Measurements from ENCODE around the gene PRTFDC1. TPM values are rescaled to one million over a fixed set of nuclear protein-coding genes. Genes with fewer than 3 reads are reported as not detected.

Gene PRTFDC1
- total RNA-seq, 1 experiment from 2014 or later = 48.6 TPM

DNA sequence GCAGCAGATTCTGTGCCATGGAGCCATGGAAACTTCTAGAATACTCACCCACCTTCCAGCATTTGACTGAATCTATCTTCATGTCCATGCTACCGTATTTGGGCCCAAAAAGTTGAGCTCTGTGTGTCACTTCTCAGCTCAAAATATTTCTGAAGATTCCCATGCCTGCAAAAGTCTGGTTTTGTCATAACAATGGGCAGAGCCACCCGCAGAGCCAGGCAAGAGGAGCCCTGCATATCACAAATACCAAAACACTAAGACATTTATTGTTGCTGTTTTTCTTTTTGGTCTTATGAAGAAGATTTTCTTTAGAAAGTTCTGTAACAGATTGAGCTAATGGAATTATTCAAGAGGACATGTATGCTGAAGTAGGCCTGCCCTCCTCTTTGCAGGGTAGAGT lies 68.1 kb downstream of the PRTFDC1 start:
- DNase-seq (ENCODE audit: low read depth in 1 of 2, low spot score in 2 of 2) = peak; percentile 63 to 65
- H3K36me3 ChIP-seq = no peaks in the 10 kb centered on the region
- H3K4me1 ChIP-seq (replicated peaks) = peaks cover 45% of the 10 kb centered on the region
- peak overlapping the region; percentile 90 for H3K27ac ChIP-seq
- no peak overlapping the region for H3K4me3 ChIP-seq
- H3K9me3 ChIP-seq (replicated peaks) = no peaks in the 10 kb centered on the region
- no peaks in the 10 kb centered on the region for H3K27me3 ChIP-seq (replicated peaks)

GRCh38 chr10:24883176-24883575 lies 69.2 kb downstream of the PRTFDC1 start:
- Histone ChIP-seq H3K36me3 (no peaks in the 10 kb centered on the region), H3K27ac (peak overlapping the region; percentile 90), H3K4me1 (replicated peaks) (peaks cover 49% of the 10 kb centered on the region), H3K9me3 (replicated peaks) (no peaks in the 10 kb centered on the region), H3K27me3 (replicated peaks) (no peaks in the 10 kb centered on the region), H3K4me3 (no peak overlapping the region)
- no peak for DNase-seq (ENCODE audit: low read depth in 1 of 2, low spot score in 2 of 2)

- Histone ChIP-seq H3K27ac (peak overlapping the region; percentile 41), H3K4me3 (no peak overlapping the region)
- DNase-seq (ENCODE audit: low read depth in 1 of 2, low spot score in 2 of 2) = no peak
These were observed 70.2 kb downstream of the PRTFDC1 start for GRCh38 chr10:24882047-24882698.

GRCh38 chr10:24879861-24880260 lies 72.5 kb downstream of the PRTFDC1 start:
- no peak for DNase-seq (ENCODE audit: low read depth in 1 of 2, low spot score in 2 of 2)
- Histone ChIP-seq H3K36me3 (0 out of 2 replicates have a peak, but pooled peaks cover 2% of the 10 kb centered on the region), H3K4me1 (replicated peaks) (peaks cover 33% of the 10 kb centered on the region), H3K9me3 (replicated peaks) (0 out of 2 replicates have a peak, but pooled peaks cover under 1% of the 10 kb centered on the region), H3K27ac (no peak overlapping the region), H3K4me3 (no peak overlapping the region), H3K27me3 (replicated peaks) (no peaks in the 10 kb centered on the region)

More at GRCh38 chr10:24882047-24882698, 70.2 kb downstream of the PRTFDC1 start:
- Histone ChIP-seq H3K9me3 (replicated peaks) (no peaks in the 10 kb centered on the region), H3K4me1 (replicated peaks) (peaks cover 49% of the 10 kb centered on the region), H3K27me3 (replicated peaks) (no peaks in the 10 kb centered on the region), H3K36me3 (no peaks in the 10 kb centered on the region)

- Histone ChIP-seq H3K4me3 (no peak overlapping the region), H3K4me1 (replicated peaks) (peaks cover 39% of the 10 kb centered on the region), H3K36me3 (0 out of 2 replicates have a peak, but pooled peaks cover 4% of the 10 kb centered on the region), H3K9me3 (replicated peaks) (0 out of 2 replicates have a peak, but pooled peaks cover 2% of the 10 kb centered on the region), H3K27ac (peak overlapping the region; percentile 84; the same call in 1 of the 2 replicates), H3K27me3 (replicated peaks) (no peaks in the 10 kb centered on the region)
- DNase-seq (ENCODE audit: low read depth in 1 of 2, low spot score in 2 of 2) = no peak
These were observed 78.3 kb downstream of the PRTFDC1 start for GRCh38 chr10:24874133-24874532.

DNA sequence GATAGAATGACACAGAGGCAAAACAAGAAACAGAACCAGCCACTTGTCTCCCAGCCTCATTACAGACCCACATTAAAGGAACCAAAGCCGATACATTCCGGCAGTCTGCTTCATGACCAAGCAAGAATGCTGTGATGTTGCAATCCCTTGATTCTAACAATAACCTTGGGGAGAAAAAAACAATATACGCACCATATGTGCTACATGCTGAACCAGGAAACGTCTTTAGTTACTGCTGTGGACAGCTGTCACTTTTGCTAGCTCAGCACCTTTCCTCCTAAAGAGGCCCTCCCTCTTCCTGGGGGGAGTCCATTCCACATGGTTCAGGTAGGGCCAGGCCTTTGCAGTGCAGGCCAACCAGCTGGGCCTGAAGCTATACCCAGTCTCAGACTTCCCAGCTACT lies 79.1 kb downstream of the PRTFDC1 start:
- Histone ChIP-seq H3K27ac (peak overlapping the region; percentile 84), H3K4me3 (no peak overlapping the region), H3K4me1 (replicated peaks) (peaks cover 35% of the 10 kb centered on the region), H3K9me3 (replicated peaks) (0 out of 2 replicates have a peak, but pooled peaks cover 2% of the 10 kb centered on the region), H3K36me3 (0 out of 2 replicates have a peak, but pooled peaks cover 4% of the 10 kb centered on the region), H3K27me3 (replicated peaks) (no peaks in the 10 kb centered on the region)
- peak; percentile 82 to 95 for DNase-seq (ENCODE audit: low read depth in 1 of 2, low spot score in 2 of 2)

GRCh38 chr10:24872790-24873182 lies 79.6 kb downstream of the PRTFDC1 start:
- peak overlapping the region; percentile 84 for H3K27ac ChIP-seq
- H3K9me3 ChIP-seq (replicated peaks) = 0 out of 2 replicates have a peak, but pooled peaks cover 2% of the 10 kb centered on the region
- H3K27me3 ChIP-seq (replicated peaks) = no peaks in the 10 kb centered on the region
- peaks cover 34% of the 10 kb centered on the region for H3K4me1 ChIP-seq (replicated peaks)
- H3K4me3 ChIP-seq = no peak overlapping the region
- DNase-seq (ENCODE audit: low read depth in 1 of 2, low spot score in 2 of 2) = peak in 1 of 2 experiments; percentile 69
- 0 out of 2 replicates have a peak, but pooled peaks cover 4% of the 10 kb centered on the region for H3K36me3 ChIP-seq

DNA sequence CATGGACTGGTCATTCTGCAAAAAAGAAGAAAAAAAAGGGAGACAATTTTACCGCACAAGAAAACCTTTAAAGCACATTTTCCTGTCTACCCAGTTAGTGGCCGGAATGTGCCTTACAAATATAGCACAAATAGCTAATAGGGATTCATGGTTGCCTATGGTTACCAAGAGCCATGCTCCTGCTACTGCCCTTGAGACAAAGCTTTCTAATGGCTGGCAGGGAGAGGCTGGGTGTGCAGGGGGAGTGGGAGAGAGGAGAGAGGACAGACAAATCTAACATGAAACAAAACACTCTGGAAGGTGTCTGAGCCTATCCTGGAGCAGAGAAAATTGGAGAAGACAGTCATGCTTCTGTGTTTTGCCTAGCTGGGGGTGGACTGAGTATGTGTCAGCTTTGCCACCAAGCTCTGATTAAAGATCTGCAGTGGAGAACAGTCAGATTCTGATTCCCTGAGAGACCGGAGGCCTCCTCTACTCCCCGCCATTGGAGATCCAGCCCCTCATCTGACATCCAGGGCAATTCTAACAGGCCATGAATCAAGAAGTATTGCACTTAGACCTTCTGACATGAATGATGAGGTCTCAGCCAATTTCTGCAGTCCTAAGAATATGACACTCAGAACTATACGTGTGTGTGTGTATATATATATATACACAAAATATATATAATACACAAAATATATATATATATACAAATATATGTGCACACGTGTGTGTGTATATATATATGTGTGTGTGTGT lies 80.2 kb downstream of the PRTFDC1 start:
- H3K36me3 ChIP-seq = 0 out of 2 replicates have a peak, but pooled peaks cover 4% of the 10 kb centered on the region
- H3K27ac ChIP-seq = peak overlapping the region; percentile 84
- H3K4me3 ChIP-seq = no peak overlapping the region
- H3K4me1 ChIP-seq (replicated peaks) = peaks cover 40% of the 10 kb centered on the region
- H3K27me3 ChIP-seq (replicated peaks) = no peaks in the 10 kb centered on the region
- 0 out of 2 replicates have a peak, but pooled peaks cover 2% of the 10 kb centered on the region for H3K9me3 ChIP-seq (replicated peaks)
- no peak for DNase-seq (ENCODE audit: low read depth in 1 of 2, low spot score in 2 of 2)

GRCh38 chr10:24871011-24871935 lies 81.1 kb downstream of the PRTFDC1 start:
- H3K27me3 ChIP-seq (replicated peaks) = no peaks in the 10 kb centered on the region
- H3K36me3 ChIP-seq = 0 out of 2 replicates have a peak, but pooled peaks cover 4% of the 10 kb centered on the region
- H3K9me3 ChIP-seq (replicated peaks) = 0 out of 2 replicates have a peak, but pooled peaks cover 2% of the 10 kb centered on the region
- H3K4me3 ChIP-seq = no peak overlapping the region
- peaks cover 49% of the 10 kb centered on the region for H3K4me1 ChIP-seq (replicated peaks)
- H3K27ac ChIP-seq = no peak overlapping the region
- DNase-seq (ENCODE audit: low read depth in 1 of 2, low spot score in 2 of 2) = no peak

- Histone ChIP-seq H3K27ac (no peak overlapping the region), H3K9me3 (replicated peaks) (no peaks in the 10 kb centered on the region), H3K27me3 (replicated peaks) (no peaks in the 10 kb centered on the region), H3K36me3 (no peaks in the 10 kb centered on the region), H3K4me3 (no peak overlapping the region), H3K4me1 (replicated peaks) (peaks cover 66% of the 10 kb centered on the region)
- no peak for DNase-seq (ENCODE audit: low read depth in 1 of 2, low spot score in 2 of 2)
These were observed 82.9 kb downstream of the PRTFDC1 start for GRCh38 chr10:24869354-24870015.

GRCh38 chr10:24866604-24867583 lies 85.5 kb downstream of the PRTFDC1 start:
- H3K27ac ChIP-seq = peak overlapping the region; percentile 83

GRCh38 chr10:24865783-24866182 lies 86.6 kb downstream of the PRTFDC1 start:
- Histone ChIP-seq H3K27ac (no peak overlapping the region; the same call in 1 of the 2 replicates), H3K9me3 (replicated peaks) (no peaks in the 10 kb centered on the region), H3K36me3 (no peaks in the 10 kb centered on the region; the same call in 1 of the 2 replicates), H3K4me1 (replicated peaks) (peaks cover 46% of the 10 kb centered on the region), H3K27me3 (replicated peaks) (no peaks in the 10 kb centered on the region), H3K4me3 (no peak overlapping the region)
- DNase-seq (ENCODE audit: low read depth in 1 of 2, low spot score in 2 of 2) = no peak

More at GRCh38 chr10:24866604-24867583, 85.5 kb downstream of the PRTFDC1 start:
- no peaks in the 10 kb centered on the region; the same call in 1 of the 2 replicates for H3K36me3 ChIP-seq
- H3K4me3 ChIP-seq = no peak overlapping the region
- peak; percentile 83 to 86 for DNase-seq (ENCODE audit: low read depth in 1 of 2, low spot score in 2 of 2)
- no peaks in the 10 kb centered on the region for H3K27me3 ChIP-seq (replicated peaks)
- H3K9me3 ChIP-seq (replicated peaks) = no peaks in the 10 kb centered on the region
- peaks cover 48% of the 10 kb centered on the region for H3K4me1 ChIP-seq (replicated peaks)

All from SJSA1 (cell line).